H1 (cell line): ENCODE data around the gene HINT3. TPM values are rescaled to one million over a fixed set of nuclear protein-coding genes. Genes with fewer than 3 reads are reported as not detected.

ENCODE experiments used
- CTCF ChIA-PET: fragments of 300-600 bp; sonication (Branson Sonifier 250); formaldehyde crosslinking; loops from one replicate; lab custom pipeline; 2021; ENCODE audit not compliant: partially characterized antibody; lab: Charles Lee
- POLR2A ChIA-PET: fragments of 300-600 bp; sonication (Branson Sonifier 250); formaldehyde crosslinking; loops from one replicate; lab custom pipeline; 2021; ENCODE audit warnings: inconsistent platforms; ENCODE audit not compliant: partially characterized antibody; lab: Charles Lee
- DNase-seq, 2 experiments: peaks; one replicate each; pipeline versions ENCODE4 v3.0.0 to v3.0.0-alpha.2; 2010 to 2022; ENCODE audit warnings: low spot score in 2 of 2, low read depth in 1 of 2, mixed read lengths in 1 of 2
- FAIRE-seq: peaks from 2 replicates; lab custom pipeline; 2011; peaks lifted over from hg19 to GRCh38; lab: Jason Lieb, UNC
- H2AFZ ChIP-seq: 2 replicates; pipeline ENCODE4 v1.8.1; 2012; ENCODE audit warnings: low read length, inconsistent platforms
- H2AK5ac ChIP-seq: 2 replicates; pipeline ENCODE4 v1.6.1; 2013; ENCODE audit warnings: low read depth, low read length
- H2BK120ac ChIP-seq: replicated peaks from 2 replicates; pipeline ENCODE3; 2013; ENCODE audit warnings: low read depth, low read length, inconsistent platforms
- H2BK12ac ChIP-seq: 2 replicates; pipeline ENCODE4 v1.6.1; 2013; ENCODE audit warnings: low read depth, low read length
- H2BK15ac ChIP-seq: 2 replicates; pipeline ENCODE4 v1.6.1; 2013; ENCODE audit warnings: low read length
- H2BK20ac ChIP-seq: 2 replicates; pipeline ENCODE4 v1.6.1; 2013; ENCODE audit warnings: low read length
- H2BK5ac ChIP-seq: 2 replicates; pipeline ENCODE4 v1.6.1; 2013; ENCODE audit warnings: low read depth, low read length
- H3K14ac ChIP-seq: 2 replicates; pipeline ENCODE4 v1.6.1; 2013; ENCODE audit warnings: inconsistent platforms; ENCODE audit not compliant: insufficient read length
- H3K18ac ChIP-seq: 2 replicates; pipeline ENCODE4 v1.6.1; 2013; ENCODE audit warnings: low read length; ENCODE audit errors: extremely low read depth
- H3K23ac ChIP-seq: 2 replicates; pipeline ENCODE4 v1.6.1; 2013; ENCODE audit warnings: inconsistent platforms; ENCODE audit not compliant: insufficient read length
- H3K23me2 ChIP-seq: 2 replicates; pipeline ENCODE4 v1.6.1; 2013; ENCODE audit warnings: low read depth, low read length
- H3K27ac ChIP-seq: 2 replicates; pipeline ENCODE4 v1.6.1; 2011; ENCODE audit warnings: low read depth, low read length, inconsistent platforms
- H3K27me3 ChIP-seq, 4 experiments: replicated peaks in 1 of 4; 1 replicate in 1 of 4; 2 replicates in 3 of 4; pipeline versions ENCODE4 v1.6.1 to v1.8.1; 2011 to 2013; ENCODE audit warnings: low read length in 3 of 4, mild to moderate bottlenecking in 3 of 4, inconsistent platforms in 2 of 4, mixed read lengths in 2 of 4, moderate library complexity in 1 of 4; ENCODE audit not compliant: control insufficient read depth in 3 of 4, insufficient read depth in 3 of 4; ENCODE audit errors: extremely low read depth in 1 of 4
- H3K36me3 ChIP-seq, 4 experiments: 2 replicates each; pipeline versions ENCODE4 v1.6.1 to v1.8.1; 2011 to 2013; ENCODE audit warnings: mild to moderate bottlenecking in 4 of 4, low read length in 3 of 4, moderate library complexity in 2 of 4, control low read depth in 1 of 4, inconsistent platforms in 1 of 4; ENCODE audit not compliant: insufficient read depth in 4 of 4, control insufficient read depth in 2 of 4
- H3K4ac ChIP-seq: replicated peaks from 2 replicates; pipeline ENCODE3; 2013; ENCODE audit warnings: low read length, low read depth, mixed read lengths, inconsistent platforms; ENCODE audit not compliant: insufficient read length
- H3K4me1 ChIP-seq, 4 experiments: replicated peaks in 1 of 4; 1 replicate in 1 of 4; 2 replicates in 3 of 4; pipeline versions ENCODE4 v1.6.1 to v1.8.1; 2011 to 2013; ENCODE audit warnings: low read length in 3 of 4, inconsistent platforms in 2 of 4, mixed read lengths in 1 of 4; ENCODE audit not compliant: insufficient read depth in 4 of 4, control insufficient read depth in 3 of 4
- H3K4me2 ChIP-seq, 2 experiments: 2 replicates each; pipeline versions ENCODE4 v1.6.1 to v1.8.1; 2011 to 2013; ENCODE audit warnings: low read depth in 2 of 2, low read length in 2 of 2, control low read depth in 1 of 2, inconsistent platforms in 1 of 2, mild to moderate bottlenecking in 1 of 2; ENCODE audit not compliant: insufficient read depth in 1 of 2
- H3K4me3 ChIP-seq, 4 experiments: fragments of 200-600, 300-600 bp in 1 of 4; sonication (generic), shearing (Covaris generic), sonication (Bioruptor Twin) in 1 of 4; 2 replicates each; pipeline versions ENCODE4 v1.5.1 to v1.8.1; 2011 to 2016; ENCODE audit warnings: low read length in 4 of 4, low read depth in 3 of 4, control low read depth in 2 of 4, inconsistent platforms in 2 of 4, mild to moderate bottlenecking in 2 of 4, mixed read lengths in 1 of 4, moderate library complexity in 1 of 4; ENCODE audit not compliant: insufficient read depth in 2 of 4; ENCODE audit errors: extremely low read depth in 1 of 4
- H3K56ac ChIP-seq: replicated peaks from 2 replicates; pipeline ENCODE3; 2013; ENCODE audit warnings: low read depth, mild to moderate bottlenecking, mixed read lengths, low read length, inconsistent platforms; ENCODE audit not compliant: insufficient read length
- H3K79me1 ChIP-seq: 2 replicates; pipeline ENCODE4 v1.6.1; 2013; ENCODE audit warnings: low read depth, low read length, control low read depth
- H3K79me2 ChIP-seq, 2 experiments: 2 replicates each; pipeline versions ENCODE4 v1.6.1 to v1.8.1; 2012 to 2013; ENCODE audit warnings: low read length in 2 of 2, mild to moderate bottlenecking in 2 of 2, inconsistent platforms in 1 of 2; ENCODE audit not compliant: insufficient read depth in 2 of 2, control insufficient read depth in 1 of 2
- H3K9ac ChIP-seq, 4 experiments: replicated peaks in 1 of 4; 1 replicate in 1 of 4; 2 replicates in 3 of 4; pipeline versions ENCODE4 v1.6.1 to v1.8.1; 2011 to 2013; ENCODE audit warnings: low read depth in 3 of 4, low read length in 3 of 4, control low read depth in 2 of 4, mild to moderate bottlenecking in 2 of 4, moderate library complexity in 2 of 4, inconsistent platforms in 1 of 4; ENCODE audit errors: extremely low read depth in 1 of 4
- H3K9me3 ChIP-seq, 2 experiments: 2 replicates each; pipeline versions ENCODE4 v1.6.1 to v1.8.1; 2012 to 2013; ENCODE audit warnings: mild to moderate bottlenecking in 2 of 2, moderate library complexity in 2 of 2, control low read depth in 1 of 2, inconsistent platforms in 1 of 2, low read depth in 1 of 2, low read length in 1 of 2, mixed read lengths in 1 of 2; ENCODE audit not compliant: insufficient read depth in 2 of 2
- H4K20me1 ChIP-seq, 2 experiments: replicated peaks in 1 of 2; 2 replicates each; pipeline versions ENCODE3 to v1.8.1; 2011 to 2013; ENCODE audit warnings: inconsistent platforms in 2 of 2, low read length in 2 of 2, mild to moderate bottlenecking in 1 of 2; ENCODE audit not compliant: insufficient read depth in 2 of 2, control insufficient read depth in 1 of 2
- H4K5ac ChIP-seq: 2 replicates; pipeline ENCODE4 v1.6.1; 2013; ENCODE audit warnings: low read length, low read depth, mixed read lengths, inconsistent platforms; ENCODE audit not compliant: insufficient read length
- H4K8ac ChIP-seq: 2 replicates; pipeline ENCODE4 v1.8.0; 2013; ENCODE audit warnings: mild to moderate bottlenecking, moderate library complexity, low read length, inconsistent platforms; ENCODE audit not compliant: insufficient read depth; ENCODE audit errors: extremely low read depth
- H4K91ac ChIP-seq: replicated peaks from 2 replicates; pipeline ENCODE3; 2013; ENCODE audit warnings: low read length, mixed read lengths, inconsistent platforms; ENCODE audit not compliant: insufficient read length
- JUN ChIP-seq: IDR thresholded peaks from 2 replicates; pipeline ENCODE4 v1.6.1; 2011; ENCODE audit warnings: low read depth, mild to moderate bottlenecking, improper control_type of control experiment, low read length
- POLR2A ChIP-seq, 2 experiments: IDR thresholded peaks; 1 replicate in 1 of 2; 2 replicates in 1 of 2; pipeline ENCODE4 v1.6.1; 2011; ENCODE audit warnings: low read depth in 2 of 2, low read length in 2 of 2, mild to moderate bottlenecking in 2 of 2; ENCODE audit errors: control extremely low read depth in 1 of 2
- TBP ChIP-seq: IDR thresholded peaks from 2 replicates; pipeline ENCODE4 v1.6.1; 2011; ENCODE audit warnings: low read depth, low read length, improper control_type of control experiment
- WGBS, 2 experiments: shearing (Covaris generic) in 1 of 2; methylation state at CpG; one replicate each; pipeline versions ENCODE4 v1.1.6 to v1.1.7; 2013 to 2015; ENCODE audit warnings: low lambda C conversion rate in 2 of 2, mixed read lengths in 2 of 2, inconsistent platforms in 1 of 2, low coverage in 1 of 2, missing lambda C conversion rate in 1 of 2; ENCODE audit not compliant: insufficient replicate concordance in 2 of 2, insufficient coverage in 1 of 2, insufficient read length in 1 of 2; ENCODE audit errors: extremely low coverage in 1 of 2, missing lambda C conversion rate in 1 of 2; 5-methylcytosine and 5-hydroxymethylcytosine counted together
- polyA plus RNA-seq, 7 experiments: library from polyadenylated mRNA; depleted of rRNA in 3 of 7; stranded (reverse) in 5 of 7; unstranded in 2 of 7; fragments of >200 nt in 5 of 7; fragments of 200-250 nt in 2 of 7; gene quantifications; 1 replicate in 5 of 7; 2 replicates in 1 of 7; 4 replicates in 1 of 7; pipeline versions ENCODE4 v1.2.1 to v1.2.3, GENCODE V29; 2011 to 2013; ENCODE audit warnings: missing spikeins in 2 of 7, mixed read lengths in 2 of 7
- total RNA-seq: library from RNA; stranded (reverse); fragmentation: NEBNext Ultra II Directional; extraction: Animal tissue kit (Norgen Biotek cat#: 25700); gene quantifications from 2 replicates; pipeline ENCODE4 v1.2.1, GENCODE V29; 2021

HINT3 gene
- total and polyA plus RNA-seq, 2 of the 8 experiments (the other 6 are each of a cell fraction or from before 2014, with no cell fraction given): 1.2 to 7.8 TPM

DNA sequence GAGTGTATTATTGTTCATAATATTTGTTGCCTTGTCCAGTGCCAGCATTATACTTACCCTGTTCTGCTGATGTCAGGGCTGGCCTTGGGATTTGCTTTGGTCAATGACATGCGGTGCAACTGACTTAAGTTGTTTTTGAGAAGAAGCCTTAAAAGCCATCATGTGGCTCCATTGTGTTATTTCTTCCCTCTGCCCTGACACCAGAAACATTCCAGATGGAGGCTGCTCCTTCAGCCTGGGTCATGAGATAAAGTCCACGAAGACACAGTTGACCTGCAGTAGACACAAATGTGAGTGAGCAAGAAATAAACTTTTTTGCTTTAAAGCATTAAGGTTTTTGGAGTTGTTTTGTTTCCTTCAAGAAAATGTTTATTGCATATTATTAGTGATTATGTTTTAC, 7.5 kb upstream of the HINT3 start:
- CTCF ChIA-PET: interaction anchor here (1.0 to 1.3 kb wide), 2 partner anchors 10 to 47 kb away, joined by 3 to 4 read pairs; no protein-coding TSS in a partner anchor
- H3K4me3 ChIP-seq: no peak overlapping the region
- no peak overlapping the region for H2BK12ac ChIP-seq
- H2BK15ac ChIP-seq: peak overlapping the region; percentile 74; the same call in 1 of the 2 replicates
- no peak for DNase-seq
- H3K4ac ChIP-seq: no peak overlapping the region
- peaks cover 0 to 9% (median 6%) of the 10 kb centered on the region in 4 experiments; a peak in 5 of 7 replicates for H3K4me1 ChIP-seq
- H2AK5ac ChIP-seq: no peak overlapping the region
- no peaks in the 10 kb centered on the region for H4K20me1 ChIP-seq
- no peak for FAIRE-seq
- H3K79me1 ChIP-seq: no peaks in the 10 kb centered on the region
- H3K27ac ChIP-seq: no peak overlapping the region
- H3K56ac ChIP-seq: no peak overlapping the region
- no peaks in the 10 kb centered on the region for H3K9me3 ChIP-seq
- H2BK5ac ChIP-seq: no peak overlapping the region
- H3K23me2 ChIP-seq: no peaks in the 10 kb centered on the region
- H3K9ac ChIP-seq: no peak overlapping the region
- no peak overlapping the region for H3K14ac ChIP-seq
- no peak overlapping the region for H4K8ac ChIP-seq
- H2AFZ ChIP-seq: no peak overlapping the region
- no peak overlapping the region for H2BK20ac ChIP-seq
- TF ChIP-seq JUN: no peak
- TF ChIP-seq POLR2A (IDR thresholded peaks at IDR 0.05; ENCODE audit: control extremely low read depth in 1 of 2, low read depth in 2 of 2, low read length in 2 of 2): no peak
- TF ChIP-seq TBP: no peak
- TF ChIP-seq, all 59 proteins: peak for 0
- 81% methylated on average over 2 of the region's 2 CpGs; no CpG with 5 or more reads in 1 of the 2 experiments for WGBS, 2 experiments
- Histone ChIP-seq H3K23ac (no peak overlapping the region), H4K91ac (no peak overlapping the region), H3K4me2 (no peak overlapping the region), H4K5ac (no peak overlapping the region), H3K27me3 (no peaks in the 10 kb centered on the region), H2BK120ac (no peak overlapping the region), H3K36me3 (no peaks in the 10 kb centered on the region), H3K79me2 (no peaks in the 10 kb centered on the region), H3K18ac (no peak overlapping the region)
- POLR2A ChIA-PET: no interaction called here
